CD14-positive monocyte (primary cell): Measurements from ENCODE around the gene PTPRN2. TPM values are rescaled to one million over a fixed set of nuclear protein-coding genes. Genes with fewer than 3 reads are reported as not detected.

ENCODE experiments used
- DNase-seq, 3 donors: peaks; one replicate each; pipeline ENCODE4 v3.0.0-alpha.2; 2011 to 2022
- H2AFZ ChIP-seq: 2 replicates; pipeline ENCODE4 v1.6.0; 2012; ENCODE audit warnings: mild to moderate bottlenecking, low read depth, low read length, inconsistent platforms; ENCODE audit not compliant: insufficient read depth, poor library complexity, severe bottlenecking
- H3K27ac ChIP-seq, 2 donors: 1 replicate in 1 of 2; 2 replicates in 1 of 2; pipeline ENCODE4 v1.5.1; 2012 to 2013; ENCODE audit warnings: low read length in 2 of 2, control low read depth in 1 of 2, inconsistent platforms in 1 of 2, low read depth in 1 of 2, mild to moderate bottlenecking in 1 of 2
- H3K27me3 ChIP-seq, 2 donors: one replicate each; pipeline versions ENCODE4 v1.6.0 to v1.6.1; 2011 to 2013; ENCODE audit warnings: low read length in 2 of 2; ENCODE audit not compliant: control insufficient read depth in 2 of 2, insufficient read depth in 2 of 2
- H3K36me3 ChIP-seq, 2 donors: replicated peaks in 1 of 2; 1 replicate in 1 of 2; 2 replicates in 1 of 2; pipeline versions ENCODE4 v1.5.1 to v1.6.1; 2012 to 2013; ENCODE audit warnings: low read length in 2 of 2, control low read depth in 1 of 2, inconsistent platforms in 1 of 2, mild to moderate bottlenecking in 1 of 2; ENCODE audit not compliant: insufficient read depth in 2 of 2, control insufficient read depth in 1 of 2
- H3K4me1 ChIP-seq, 2 donors: 1 replicate in 1 of 2; 2 replicates in 1 of 2; pipeline versions ENCODE4 v1.5.1 to v1.6.1; 2012 to 2013; ENCODE audit warnings: low read length in 2 of 2, control low read depth in 1 of 2, inconsistent platforms in 1 of 2, mild to moderate bottlenecking in 1 of 2, moderate library complexity in 1 of 2; ENCODE audit not compliant: insufficient read depth in 2 of 2, control insufficient read depth in 1 of 2
- H3K4me2 ChIP-seq: replicated peaks from 2 replicates; pipeline ENCODE3; 2012; ENCODE audit warnings: low read length, moderate library complexity, mild to moderate bottlenecking; ENCODE audit not compliant: poor library complexity, severe bottlenecking; ENCODE audit errors: extremely low read depth
- H3K4me3 ChIP-seq, 3 experiments: fragments of 200-600 bp in 1 of 3; sonication (generic) in 1 of 3; replicated peaks in 1 of 3; 1 replicate in 2 of 3; 2 replicates in 1 of 3; pipeline ENCODE4 v1.5.1; 2011 to 2013; ENCODE audit warnings: low read length in 3 of 3, mild to moderate bottlenecking in 3 of 3, control low read depth in 2 of 3, low read depth in 2 of 3, inconsistent platforms in 1 of 3, moderate library complexity in 1 of 3
- H3K79me2 ChIP-seq: 2 replicates; pipeline ENCODE4 v1.6.0; 2012; ENCODE audit warnings: mild to moderate bottlenecking, control low read depth, inconsistent platforms, low read length, moderate library complexity; ENCODE audit not compliant: insufficient read depth
- H3K9ac ChIP-seq: 2 replicates; pipeline ENCODE4 v1.6.0; 2017; ENCODE audit warnings: low read length, mild to moderate bottlenecking; ENCODE audit not compliant: insufficient read depth, poor library complexity, severe bottlenecking
- H3K9me3 ChIP-seq, 2 donors: replicated peaks in 1 of 2; 1 replicate in 1 of 2; 2 replicates in 1 of 2; pipeline versions ENCODE4 v1.5.1 to v1.6.1; 2012 to 2013; ENCODE audit warnings: low read length in 2 of 2, control low read depth in 1 of 2; ENCODE audit not compliant: control insufficient read depth in 1 of 2, insufficient read depth in 1 of 2
- H4K20me1 ChIP-seq: 2 replicates; pipeline ENCODE4 v1.6.0; 2012; ENCODE audit warnings: mild to moderate bottlenecking, low read length, control low read depth, moderate library complexity; ENCODE audit not compliant: insufficient read depth
- H3K27ac Mint-ChIP-seq, 7 donors: one replicate each; pipeline ENCODE4 v1.8.0; 2020; ENCODE audit warnings: mild to moderate bottlenecking in 7 of 7, mixed read lengths in 7 of 7, moderate library complexity in 6 of 7, inconsistent platforms in 2 of 7
- H3K27me3 Mint-ChIP-seq, 3 donors: one replicate each; pipeline ENCODE4 v1.8.0; 2021 to 2022; ENCODE audit warnings: low read depth in 3 of 3, mild to moderate bottlenecking in 3 of 3, mixed read lengths in 3 of 3, moderate library complexity in 3 of 3, inconsistent platforms in 1 of 3
- H3K36me3 Mint-ChIP-seq, 2 donors: one replicate each; pipeline ENCODE4 v1.8.0; 2020; ENCODE audit warnings: mixed read lengths in 2 of 2, inconsistent platforms in 1 of 2, mild to moderate bottlenecking in 1 of 2
- H3K4me1 Mint-ChIP-seq: one replicate; pipeline ENCODE4 v1.8.0; 2020; ENCODE audit warnings: mild to moderate bottlenecking, mixed read lengths
- H3K4me3 Mint-ChIP-seq, 2 donors: one replicate each; pipeline ENCODE4 v1.8.0; 2020; ENCODE audit warnings: mild to moderate bottlenecking in 2 of 2, mixed read lengths in 2 of 2, moderate library complexity in 1 of 2
- H3K9me3 Mint-ChIP-seq, 7 donors: one replicate each; pipeline ENCODE4 v1.8.0; 2020 to 2022; ENCODE audit warnings: mixed read lengths in 7 of 7, mild to moderate bottlenecking in 6 of 7, moderate library complexity in 6 of 7, inconsistent platforms in 2 of 7
- WGBS: methylation state at CpG from one replicate; pipeline ENCODE4 v1.1.5; 2013; ENCODE audit warnings: missing lambda C conversion rate; ENCODE audit not compliant: insufficient coverage; 5-methylcytosine and 5-hydroxymethylcytosine counted together
- intact Hi-C, 2 donors: fragments of 100-400 bp; cut with micrococcal nuclease; formaldehyde crosslinking; loops; one replicate each; pipeline versions ENCODE4 v1.15.0 to v1.15.1; 2023
- polyA plus RNA-seq, 3 donors: library from polyadenylated mRNA; depleted of rRNA in 1 of 3; unstranded in 2 of 3; stranded (reverse) in 1 of 3; fragments of 300-500 nt in 2 of 3; fragments of >200 nt in 1 of 3; fragmentation: Illumina TruSeq in 2 of 3; gene quantifications; 1 replicate in 2 of 3; 2 replicates in 1 of 3; pipeline ENCODE4 v1.2.3, GENCODE V29; 2012 to 2021
- TF ChIP-seq, protein P1 (sequence below): fragments of 200-600 bp; IDR thresholded peaks from one replicate; pipeline ENCODE4 v1.8.0; 2022; ENCODE audit warnings: antibody characterized with exemption, mild to moderate bottlenecking

The PTPRN2 gene
- polyA plus RNA-seq, 3 donors = 0.25 to 1.4 (median 0.97) TPM

GRCh38 chr7:157839226-157839625 is 748.4 kb downstream of the PTPRN2 start:
- Histone ChIP-seq H3K79me2 (no peaks in the 10 kb centered on the region), H3K4me1 (no peaks in the 10 kb centered on the region), H3K9ac (no peak overlapping the region), H3K4me2 (no peak overlapping the region), H3K4me3 (no peak overlapping the region), H2AFZ (no peak overlapping the region), H3K27ac (no peak overlapping the region), H3K36me3 (no peaks in the 10 kb centered on the region), H3K9me3 (peaks cover 7 to 13% of the 10 kb centered on the region in 2 donors), H3K27me3 (peaks cover 0 to 4% of the 10 kb centered on the region in 2 donors), H4K20me1 (no peaks in the 10 kb centered on the region)
- Mint-ChIP-seq H3K9me3 (peaks cover 0 to 2% (median 0%) of the 10 kb centered on the region in 7 donors), H3K4me1 (no peaks in the 10 kb centered on the region), H3K27me3 (peaks cover 4 to 8% (median 8%) of the 10 kb centered on the region in 3 donors), H3K4me3 (no peak overlapping the region), H3K27ac (no peak overlapping the region), H3K36me3 (no peaks in the 10 kb centered on the region)
- intact Hi-C loops = no loop called here
- WGBS = 76% methylated on average over 2 of the region's 2 CpGs
- TF ChIP-seq, protein P1, sequence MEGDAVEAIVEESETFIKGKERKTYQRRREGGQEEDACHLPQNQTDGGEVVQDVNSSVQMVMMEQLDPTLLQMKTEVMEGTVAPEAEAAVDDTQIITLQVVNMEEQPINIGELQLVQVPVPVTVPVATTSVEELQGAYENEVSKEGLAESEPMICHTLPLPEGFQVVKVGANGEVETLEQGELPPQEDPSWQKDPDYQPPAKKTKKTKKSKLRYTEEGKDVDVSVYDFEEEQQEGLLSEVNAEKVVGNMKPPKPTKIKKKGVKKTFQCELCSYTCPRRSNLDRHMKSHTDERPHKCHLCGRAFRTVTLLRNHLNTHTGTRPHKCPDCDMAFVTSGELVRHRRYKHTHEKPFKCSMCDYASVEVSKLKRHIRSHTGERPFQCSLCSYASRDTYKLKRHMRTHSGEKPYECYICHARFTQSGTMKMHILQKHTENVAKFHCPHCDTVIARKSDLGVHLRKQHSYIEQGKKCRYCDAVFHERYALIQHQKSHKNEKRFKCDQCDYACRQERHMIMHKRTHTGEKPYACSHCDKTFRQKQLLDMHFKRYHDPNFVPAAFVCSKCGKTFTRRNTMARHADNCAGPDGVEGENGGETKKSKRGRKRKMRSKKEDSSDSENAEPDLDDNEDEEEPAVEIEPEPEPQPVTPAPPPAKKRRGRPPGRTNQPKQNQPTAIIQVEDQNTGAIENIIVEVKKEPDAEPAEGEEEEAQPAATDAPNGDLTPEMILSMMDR = no peak
- DNase-seq = no peak

DNA sequence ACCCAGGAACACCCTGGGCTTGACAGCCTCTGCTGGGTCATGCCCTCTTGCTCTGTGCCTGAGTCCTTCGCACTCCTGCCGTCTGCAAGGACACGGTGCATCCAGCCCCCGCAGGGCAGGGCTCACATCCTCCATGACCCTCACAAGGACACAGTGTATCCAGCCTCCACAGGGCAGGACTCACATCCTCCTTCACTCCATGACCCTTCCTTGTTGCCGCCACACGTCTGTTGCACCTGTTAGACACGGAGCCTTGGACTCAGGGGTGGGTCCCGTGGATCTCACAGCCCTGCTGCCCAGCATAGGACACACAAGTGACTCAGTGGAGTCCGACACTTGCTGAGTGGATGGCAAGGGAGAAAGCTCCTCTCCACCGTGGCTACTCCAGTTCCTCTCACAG is 750.1 kb downstream of the PTPRN2 start:
- no peaks in the 10 kb centered on the region for H3K79me2 ChIP-seq
- peaks cover 7 to 13% of the 10 kb centered on the region in 2 donors for H3K9me3 ChIP-seq
- 94% methylated on average over 5 of the region's 10 CpGs for WGBS
- Mint-ChIP-seq H3K4me3 (no peak overlapping the region), H3K4me1 (no peaks in the 10 kb centered on the region), H3K36me3 (no peaks in the 10 kb centered on the region), H3K27ac (no peak overlapping the region), H3K27me3 (peaks cover 4 to 8% (median 5%) of the 10 kb centered on the region in 3 donors), H3K9me3 (peaks cover 0 to 2% (median 0%) of the 10 kb centered on the region in 7 donors)
- TF ChIP-seq, protein P1 = no peak
- H3K36me3 ChIP-seq = no peaks in the 10 kb centered on the region
- intact Hi-C loops = no loop called here
- H3K27ac ChIP-seq = no peak overlapping the region
- no peak overlapping the region for H3K4me3 ChIP-seq
- DNase-seq = no peak
- no peak overlapping the region for H3K4me2 ChIP-seq
- H3K4me1 ChIP-seq = no peaks in the 10 kb centered on the region
- H3K27me3 ChIP-seq = peaks cover 0 to 4% of the 10 kb centered on the region in 2 donors
- no peak overlapping the region for H2AFZ ChIP-seq
- no peak overlapping the region for H3K9ac ChIP-seq
- H4K20me1 ChIP-seq = no peaks in the 10 kb centered on the region
